ENCODE measurements around the gene RIPK1. TPM values are rescaled to one million over a fixed set of nuclear protein-coding genes. Genes with fewer than 3 reads are reported as not detected.
A peak's percentile ranks its signal among the peaks of the same experiment; 100 is the strongest.
"Not testable (repeated sequence)": the region's sequence is repeated elsewhere in the genome, so short reads cannot be mapped to it uniquely, and the experiment has no call there.

Gene RIPK1
- total RNA-seq, 2 donors from 2014 or later, result 24.3 to 27.2 TPM

- peak; percentile 3 for ATAC-seq
- DNase-seq, result peak in 2 of 3 donors; percentile 11 to 19
- H3K36me3 Mint-ChIP-seq (ENCODE audit: low read depth); H3K9me3 ChIP-seq (ENCODE audit: control insufficient read depth, low read length, poor library complexity, severe bottlenecking); H3K27me3 Mint-ChIP-seq: not testable (repeated sequence)
- Mint-ChIP-seq H3K4me1 (peaks cover 21% of the 10 kb centered on the region), H3K27ac (peak overlapping the region; percentile 93), H3K4me3 (peak overlapping the region; percentile 89)
Observed at GRCh38 chr6:3156184-3157130, 88.2 kb downstream of the RIPK1 start.

- H3K27me3 Mint-ChIP-seq, result no peaks in the 10 kb centered on the region
- peak; percentile 87 to 92 (median 88) for DNase-seq
Observed at GRCh38 chr6:3157131-3157933, 89.0 kb downstream of the RIPK1 start, which contains the start of gene TUBB2A. TUBB2A (minus strand) TSS chr6:3157544; CDS start chr6:3157463, 81 bp downstream.

GRCh38 chr6:3159805-3160781 is 91.8 kb downstream of the RIPK1 start:
- no peaks in the 10 kb centered on the region for H3K9me3 ChIP-seq (ENCODE audit: control insufficient read depth, low read length, poor library complexity, severe bottlenecking)
- H3K27ac Mint-ChIP-seq, result peak overlapping the region; percentile 94
- peak; percentile 48 to 66 (median 51) for DNase-seq
- H3K27me3 Mint-ChIP-seq, result no peaks in the 10 kb centered on the region
- H3K36me3 Mint-ChIP-seq (ENCODE audit: low read depth), result no peaks in the 10 kb centered on the region
- ATAC-seq, result peak; percentile 72
- H3K4me1 Mint-ChIP-seq, result peaks cover 32% of the 10 kb centered on the region
- peak overlapping the region; percentile 64 for H3K4me3 Mint-ChIP-seq

More at GRCh38 chr6:3157131-3157933, 89.0 kb downstream of the RIPK1 start, which contains the start of gene TUBB2A:
- H3K4me3 Mint-ChIP-seq, result peak within 1 kb of the TSS; percentile 89
- no peaks in the 10 kb centered on the region for H3K9me3 ChIP-seq (ENCODE audit: control insufficient read depth, low read length, poor library complexity, severe bottlenecking)
- H3K27ac Mint-ChIP-seq, result peak within 1 kb of the TSS; percentile 93
- peak; percentile 77 for ATAC-seq
- no peaks in the 10 kb centered on the region for H3K36me3 Mint-ChIP-seq (ENCODE audit: low read depth)
- H3K4me1 Mint-ChIP-seq, result peaks cover 25% of the 10 kb centered on the region

- H3K27me3 Mint-ChIP-seq, result peaks cover 7% of the 10 kb centered on the region
- H3K4me3 Mint-ChIP-seq, result peak overlapping the region; percentile 89
- H3K27ac Mint-ChIP-seq, result no peak overlapping the region
- H3K36me3 Mint-ChIP-seq (ENCODE audit: low read depth), result no peaks in the 10 kb centered on the region
- ATAC-seq (no peak), DNase-seq (no peak)
- no peaks in the 10 kb centered on the region for H3K9me3 ChIP-seq (ENCODE audit: control insufficient read depth, low read length, poor library complexity, severe bottlenecking)
- peaks cover 26% of the 10 kb centered on the region for H3K4me1 Mint-ChIP-seq
Observed at GRCh38 chr6:3162067-3162497, 93.8 kb downstream of the RIPK1 start.

GRCh38 chr6:3162565-3163247 is 94.4 kb downstream of the RIPK1 start:
- peak overlapping the region; percentile 89 for H3K4me3 Mint-ChIP-seq
- peak; percentile 53 for ATAC-seq

GRCh38 chr6:3163248-3163594 is 94.9 kb downstream of the RIPK1 start:
- DNase-seq (no peak), ATAC-seq (no peak)
- H3K4me1 Mint-ChIP-seq, result peaks cover 25% of the 10 kb centered on the region
- H3K9me3 ChIP-seq (ENCODE audit: control insufficient read depth, low read length, poor library complexity, severe bottlenecking), result no peaks in the 10 kb centered on the region
- H3K27me3 Mint-ChIP-seq, result peaks cover 12% of the 10 kb centered on the region
- H3K36me3 Mint-ChIP-seq (ENCODE audit: low read depth), result no peaks in the 10 kb centered on the region
- no peak overlapping the region for H3K27ac Mint-ChIP-seq
- H3K4me3 Mint-ChIP-seq, result peak overlapping the region; percentile 89

More at GRCh38 chr6:3162565-3163247, 94.4 kb downstream of the RIPK1 start:
- Mint-ChIP-seq H3K27me3 (peaks cover 12% of the 10 kb centered on the region), H3K27ac (no peak overlapping the region), H3K4me1 (peaks cover 26% of the 10 kb centered on the region), H3K36me3 (ENCODE audit: low read depth) (no peaks in the 10 kb centered on the region)
- no peaks in the 10 kb centered on the region for H3K9me3 ChIP-seq (ENCODE audit: control insufficient read depth, low read length, poor library complexity, severe bottlenecking)
- DNase-seq, result peak; percentile 24 to 77 (median 72)

GRCh38 chr6:3164388-3164787 is 96.1 kb downstream of the RIPK1 start:
- ATAC-seq, result no peak
- no peak overlapping the region for H3K4me3 Mint-ChIP-seq

More at GRCh38 chr6:3164388-3164787, 96.1 kb downstream of the RIPK1 start:
- Mint-ChIP-seq H3K36me3 (ENCODE audit: low read depth) (no peaks in the 10 kb centered on the region), H3K27me3 (peaks cover 12% of the 10 kb centered on the region), H3K27ac (no peak overlapping the region), H3K4me1 (peaks cover 23% of the 10 kb centered on the region)
- H3K9me3 ChIP-seq (ENCODE audit: control insufficient read depth, low read length, poor library complexity, severe bottlenecking), result no peaks in the 10 kb centered on the region
- DNase-seq, result no peak

Other genes starting within 250 kb of the RIPK1 start
- gene SERPINB1, start 226.6 kb upstream of the RIPK1 start, total RNA-seq, result 10 to 100 TPM; 39.2 to 44.4 TPM
- 10 to 100 TPM; 32.9 to 37.7 TPM for gene SERPINB9, start 165.2 kb upstream of the RIPK1 start, total RNA-seq
- gene SERPINB6, start 96.9 kb upstream of the RIPK1 start, total RNA-seq, result 10 to 100 TPM in 1 of 2 donors, 1 to 10 TPM in 1; 9.1 to 26.4 TPM
- 10 to 100 TPM in 1 of 2 donors, 1 to 10 TPM in 1; 9.2 to 14.2 TPM for gene NQO2, start 68.6 kb upstream of the RIPK1 start, total RNA-seq
- 1 to 10 TPM; 7.7 to 9.6 TPM for gene BPHL, start 50.2 kb downstream of the RIPK1 start, total RNA-seq
- 10 to 100 TPM; 51.6 to 74.8 TPM for gene TUBB2A, start 89.0 kb downstream of the RIPK1 start, total RNA-seq
- under 1 TPM; 0.75 to 0.76 TPM for gene TUBB2B, start 159.2 kb downstream of the RIPK1 start, total RNA-seq
- gene PSMG4, start 190.5 kb downstream of the RIPK1 start, total RNA-seq, result 10 to 100 TPM; 11.9 to 15.6 TPM

Measured in T-helper 17 cell (primary cell).